ENCODE data around the gene XXYLT1. TPM values are rescaled to one million over a fixed set of nuclear protein-coding genes. Genes with fewer than 3 reads are reported as not detected.

XXYLT1 gene
- total and polyA plus RNA-seq, 2 of the 4 experiments (the other 2 are of a cell fraction): 14.7 to 18.1 TPM

GRCh38 chr3:195151402-195151801, 119.6 kb downstream of the XXYLT1 start:
- no peak for DNase-seq
- H3K27me3 ChIP-seq (ENCODE audit: control insufficient read depth, insufficient read depth, low read length): no peaks in the 10 kb centered on the region
- H3K23ac ChIP-seq (ENCODE audit: low read depth, low read length): peak overlapping the region; percentile 13; the same call in 1 of the 2 replicates
- H3K4me3 ChIP-seq (ENCODE audit: insufficient read depth, low read depth, low read length): no peak overlapping the region
- in situ Hi-C loops (cut with MboI; ENCODE audit: low sequenced_read_pairs): no loop called here
- H3K79me1 ChIP-seq (ENCODE audit: low read depth in 1 of 2, low read length in 2 of 2): peaks cover 18 to 43% of the 10 kb centered on the region in 2 experiments; a peak in 3 of 4 replicates
- WGBS, 2 experiments (ENCODE audit: extremely low coverage in 2 of 2, insufficient read length in 1 of 2): no CpG with 5 or more reads among the region's 3 CpGs
- peak overlapping the region; percentile 95 for H3K27ac ChIP-seq (ENCODE audit: insufficient read depth, low read length)
- no peak overlapping the region for H3K56ac ChIP-seq (ENCODE audit: extremely low read depth, insufficient read depth, low read length)
- intact Hi-C loops (cut with micrococcal nuclease): loop anchor here (10.0 kb wide), 1 partner anchor 103 kb away; no protein-coding TSS in a partner anchor
- H3K14ac ChIP-seq (replicated peaks; ENCODE audit: low read depth, low read length): peak overlapping the region; percentile 99; the same call in 1 of the 2 replicates
- H3K9ac ChIP-seq (ENCODE audit: low read depth, low read length): no peak overlapping the region
- peaks cover 38% of the 10 kb centered on the region for H3K9me1 ChIP-seq (ENCODE audit: insufficient read depth, low read length)
- H3K36me3 ChIP-seq (ENCODE audit: control insufficient read depth, insufficient read depth, low read length): no peaks in the 10 kb centered on the region
- H2AK5ac ChIP-seq (ENCODE audit: low read depth, low read length): peak overlapping the region; percentile 100
- H2BK120ac ChIP-seq (ENCODE audit: low read depth, low read length): peak overlapping the region; percentile 98
- H3K9me3 ChIP-seq (ENCODE audit: control insufficient read depth, insufficient read depth, low read length): no peaks in the 10 kb centered on the region
- dilution Hi-C loops (cut with HindIII; ENCODE audit: low sequenced_read_pairs, unreplicated experiment): no loop called here
- ChIA-PET CTCF (interaction anchor here (0.6 to 1.5 kb wide), 3 partner anchors 21 to 469 kb away, joined by 3 to 8 read pairs (median 3); partner anchors contain the start of gene XXYLT1), POLR2A (ENCODE audit: unreplicated experiment) (interaction anchor here (0.6 kb wide), 1 partner anchor 672 kb away, joined by 3 read pairs; no protein-coding TSS in a partner anchor)
- peak overlapping the region; percentile 99 for H3K4ac ChIP-seq (ENCODE audit: low read depth, low read length)
- H2AFZ ChIP-seq (replicated peaks; ENCODE audit: low read length, poor library complexity): no peak overlapping the region
- H4K20me1 ChIP-seq (ENCODE audit: insufficient read depth, low read length): no peaks in the 10 kb centered on the region
- peak overlapping the region; percentile 97 for H2BK20ac ChIP-seq (ENCODE audit: low read depth, low read length)
- peak overlapping the region; percentile 94; the same call in 1 of the 2 replicates for H4K91ac ChIP-seq (ENCODE audit: insufficient read depth, low read depth, low read length)
- H4K8ac ChIP-seq (ENCODE audit: low read depth in 2 of 2, low read length in 2 of 2): peak overlapping the region; percentile 97 to 100; a peak in 3 of 4 replicates
- H3K4me1 ChIP-seq (ENCODE audit: control insufficient read depth, insufficient read depth, low read length): peaks cover 47% of the 10 kb centered on the region
- peak overlapping the region; percentile 99 for H4K5ac ChIP-seq (ENCODE audit: low read depth, low read length)
- H3K4me2 ChIP-seq (ENCODE audit: low read depth, low read length): no peak overlapping the region
- no peak for ATAC-seq (ENCODE audit: low read depth)
- H2BK5ac ChIP-seq (ENCODE audit: low read depth, low read length, poor library complexity, severe bottlenecking): peak overlapping the region; percentile 98
- no TSS peak for BruUV-seq (replicated peaks)
- H2AK9ac ChIP-seq (replicated peaks; ENCODE audit: low read depth, low read length, poor library complexity): no peak overlapping the region
- TF ChIP-seq NFE2L2 (IDR thresholded peaks at IDR 0.05; ENCODE audit: low read depth, low read length) (no peak), RCOR1 (IDR thresholded peaks at IDR 0.05; ENCODE audit: insufficient replicate concordance, low read length) (no peak), POLR2A (IDR thresholded peaks at IDR 0.05; ENCODE audit: low read depth, low read length) (no peak), BHLHE40 (IDR thresholded peaks at IDR 0.05; ENCODE audit: low read depth, low read length) (no peak), MAZ (IDR thresholded peaks at IDR 0.05; ENCODE audit: borderline replicate concordance, low read depth, low read length) (no peak), USF2 (IDR thresholded peaks at IDR 0.05; ENCODE audit: low read depth, low read length) (no peak), CEBPB (IDR thresholded peaks at IDR 0.05; ENCODE audit: low read depth, low read length) (no peak), RAD21 (IDR thresholded peaks at IDR 0.05; ENCODE audit: low read length) (no peak), CTCF (conservative IDR thresholded peaks at IDR 0.05; ENCODE audit: low read depth, low read length) (no peak), CHD1 (IDR thresholded peaks at IDR 0.05; ENCODE audit: low read depth, low read length) (no peak), FOS (IDR thresholded peaks at IDR 0.05; ENCODE audit: low read depth, low read length) (no peak), RFX5 (IDR thresholded peaks at IDR 0.05; ENCODE audit: low read depth, low read length) (no peak), ELK1 (IDR thresholded peaks at IDR 0.05; ENCODE audit: borderline replicate concordance, low read depth, low read length) (no peak), SMC3 (IDR thresholded peaks at IDR 0.05; ENCODE audit: low read depth, low read length) (no peak), MAFK (IDR thresholded peaks at IDR 0.05; ENCODE audit: low read depth, low read length) (no peak), MXI1 (IDR thresholded peaks at IDR 0.05; ENCODE audit: borderline replicate concordance, low read depth, low read length) (no peak)
- peak overlapping the region; percentile 98 for H3K18ac ChIP-seq (ENCODE audit: low read depth, low read length)
- H2BK15ac ChIP-seq (ENCODE audit: low read depth, low read length): peak overlapping the region; percentile 99; the same call in 1 of the 3 replicates

Data from IMR-90 (cell line).